22Rv1 (cell line): ENCODE results near the gene TPM4.

Experiments used
- ZFX ChIP-seq: fragments of 450-650 bp; IDR thresholded peaks from 2 replicates; pipeline ENCODE4 v1.6.1; 2017; ENCODE audit warnings: antibody characterized with exemption, borderline replicate concordance
- TF ChIP-seq, protein P1 (sequence below): fragments of 450-650 bp; IDR thresholded peaks from 2 replicates; pipeline ENCODE4 v1.5.1; 2017; ENCODE audit warnings: mild to moderate bottlenecking

DNA sequence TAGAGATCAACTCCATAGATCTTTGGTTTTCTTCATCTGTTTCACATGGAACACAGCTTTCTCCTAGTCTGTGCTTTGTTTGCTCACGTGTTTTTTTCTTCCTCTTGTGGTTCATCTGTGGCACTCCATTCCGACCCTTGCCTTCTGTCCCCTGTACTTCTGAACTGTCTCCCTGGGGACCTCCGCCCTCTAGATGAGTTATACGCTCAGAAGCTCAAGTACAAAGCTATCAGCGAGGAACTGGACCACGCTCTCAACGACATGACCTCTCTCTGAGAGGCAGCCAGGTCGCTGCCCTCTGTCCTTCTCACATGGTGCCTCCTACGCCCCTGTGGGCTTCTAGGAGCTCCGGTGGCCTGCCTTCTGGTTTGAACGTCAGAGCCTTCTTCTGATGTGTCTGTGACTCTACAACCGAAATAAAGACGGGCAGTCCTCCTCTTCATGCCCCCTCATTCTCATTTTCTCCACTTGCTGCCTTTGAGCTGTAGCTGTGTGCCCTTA, 18.8 kb downstream of the TPM4 start:
- TF ChIP-seq, protein P1, sequence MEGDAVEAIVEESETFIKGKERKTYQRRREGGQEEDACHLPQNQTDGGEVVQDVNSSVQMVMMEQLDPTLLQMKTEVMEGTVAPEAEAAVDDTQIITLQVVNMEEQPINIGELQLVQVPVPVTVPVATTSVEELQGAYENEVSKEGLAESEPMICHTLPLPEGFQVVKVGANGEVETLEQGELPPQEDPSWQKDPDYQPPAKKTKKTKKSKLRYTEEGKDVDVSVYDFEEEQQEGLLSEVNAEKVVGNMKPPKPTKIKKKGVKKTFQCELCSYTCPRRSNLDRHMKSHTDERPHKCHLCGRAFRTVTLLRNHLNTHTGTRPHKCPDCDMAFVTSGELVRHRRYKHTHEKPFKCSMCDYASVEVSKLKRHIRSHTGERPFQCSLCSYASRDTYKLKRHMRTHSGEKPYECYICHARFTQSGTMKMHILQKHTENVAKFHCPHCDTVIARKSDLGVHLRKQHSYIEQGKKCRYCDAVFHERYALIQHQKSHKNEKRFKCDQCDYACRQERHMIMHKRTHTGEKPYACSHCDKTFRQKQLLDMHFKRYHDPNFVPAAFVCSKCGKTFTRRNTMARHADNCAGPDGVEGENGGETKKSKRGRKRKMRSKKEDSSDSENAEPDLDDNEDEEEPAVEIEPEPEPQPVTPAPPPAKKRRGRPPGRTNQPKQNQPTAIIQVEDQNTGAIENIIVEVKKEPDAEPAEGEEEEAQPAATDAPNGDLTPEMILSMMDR = no peak
- no peak for TF ChIP-seq ZFX
